Measurements from ENCODE around the gene RBM45.
"Not testable (repeated sequence)": the region's sequence is repeated elsewhere in the genome, so short reads cannot be mapped to it uniquely, and the experiment has no call there.

The RBM45 gene

GRCh38 chr2:178106053-178106452 is 6.2 kb upstream of the RBM45 start:
- DNase-seq (ENCODE audit: low read depth in 1 of 2, low spot score in 1 of 2): no peak

DNA sequence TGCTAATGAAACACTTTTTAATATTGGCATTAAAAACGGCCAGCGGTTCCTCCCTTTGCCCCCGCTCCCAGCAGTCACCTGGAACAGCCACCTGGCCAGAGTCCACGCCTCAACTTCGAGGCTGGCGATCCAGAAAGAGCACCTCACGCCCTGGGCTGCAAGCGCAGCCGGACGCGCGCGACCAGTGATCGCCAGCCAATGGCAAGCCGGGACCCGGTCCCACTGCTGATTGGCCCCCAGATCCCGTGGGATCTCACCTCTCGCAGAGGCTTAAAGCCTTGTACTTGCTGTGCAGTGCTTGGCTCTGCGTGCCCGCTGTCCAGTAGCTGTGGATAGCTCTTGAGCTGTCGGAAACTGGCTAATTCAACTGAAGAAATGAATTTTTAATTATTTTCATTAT is 4.1 kb upstream of the RBM45 start:
- DNase-seq (ENCODE audit: low read depth in 1 of 2, low spot score in 1 of 2): no peak

- DNase-seq (ENCODE audit: low read depth in 1 of 2, low spot score in 1 of 2): no peak
Measured at GRCh38 chr2:178109813-178110212, 2.4 kb upstream of the RBM45 start.

- no peak for DNase-seq (ENCODE audit: low read depth in 1 of 2, low spot score in 1 of 2)
Measured at GRCh38 chr2:178110681-178111080, 1.6 kb upstream of the RBM45 start.

- DNase-seq (ENCODE audit: low read depth in 1 of 2, low spot score in 1 of 2): no peak
Measured at GRCh38 chr2:178111743-178112142, 494 bp upstream of the RBM45 start.

- DNase-seq (ENCODE audit: low read depth in 1 of 2, low spot score in 1 of 2): no peak
Measured at GRCh38 chr2:178114462-178114861, 2.2 kb downstream of the RBM45 start.

DNA sequence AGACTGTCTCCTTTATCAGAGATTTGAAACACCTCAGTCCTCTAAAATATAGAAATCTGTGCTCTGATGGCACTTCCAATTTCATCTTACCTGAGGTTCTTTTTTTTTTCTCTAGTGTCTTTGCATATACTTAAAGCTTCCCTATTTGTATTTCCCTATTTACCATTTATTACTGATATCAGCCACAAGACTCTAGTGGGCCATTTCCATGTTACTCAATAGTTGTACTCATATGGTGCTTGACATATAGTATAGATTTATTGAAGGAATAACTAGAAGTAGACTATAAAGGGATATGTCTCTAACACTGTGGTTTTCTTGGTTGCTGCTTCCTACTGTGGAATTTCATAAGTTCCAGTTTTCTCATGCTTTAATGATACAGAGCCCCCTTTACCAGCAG is 3.0 kb downstream of the RBM45 start:
- DNase-seq (ENCODE audit: low read depth in 1 of 2, low spot score in 1 of 2): no peak

DNA sequence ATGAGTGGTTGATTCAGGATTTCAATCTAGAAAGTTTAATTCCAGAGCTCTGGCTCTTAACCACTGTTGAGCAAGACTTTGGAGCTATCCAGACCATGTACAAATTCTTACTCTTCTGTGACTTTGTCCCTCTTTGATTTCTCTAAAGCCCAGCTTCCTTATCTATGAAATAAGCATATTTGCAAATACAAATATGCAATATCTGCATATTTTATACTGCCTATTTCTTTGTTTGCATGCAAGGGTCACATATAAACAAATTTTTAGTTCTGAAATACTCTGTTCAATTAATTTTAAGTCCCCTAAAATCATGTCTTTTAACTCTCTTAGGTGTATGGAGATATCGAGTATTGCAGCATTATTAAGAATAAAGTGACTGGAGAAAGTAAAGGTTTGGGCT is 5.5 kb downstream of the RBM45 start:
- DNase-seq (ENCODE audit: low read depth in 1 of 2, low spot score in 1 of 2): no peak

- no peak for DNase-seq (ENCODE audit: low read depth in 1 of 2, low spot score in 1 of 2)
Measured at GRCh38 chr2:178119179-178119922, 7.1 kb downstream of the RBM45 start.

- no peak for DNase-seq (ENCODE audit: low read depth in 1 of 2, low spot score in 1 of 2)
Measured at GRCh38 chr2:178123163-178123562, 10.9 kb downstream of the RBM45 start.

DNA sequence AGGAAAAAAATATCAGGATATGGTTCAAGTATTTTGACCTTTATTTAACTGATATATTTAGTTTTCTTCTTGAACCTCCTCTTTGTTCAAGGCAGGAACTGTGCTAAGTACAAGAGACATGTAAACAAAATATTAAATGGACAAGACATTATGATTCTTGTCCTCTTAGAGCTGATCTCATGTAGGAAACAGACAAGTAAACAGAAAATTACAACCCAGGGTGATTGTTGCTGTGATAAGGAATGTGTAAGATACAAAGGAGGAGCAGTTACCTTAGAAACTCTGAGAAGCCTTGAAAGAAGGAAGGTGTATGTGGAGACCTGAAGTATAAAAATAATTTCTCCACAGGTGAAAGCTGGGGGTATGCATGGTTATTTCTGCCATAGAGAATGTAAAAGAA is 12.9 kb downstream of the RBM45 start:
- no peak for DNase-seq (ENCODE audit: low read depth in 1 of 2, low spot score in 1 of 2)

- no peak for DNase-seq (ENCODE audit: low read depth in 1 of 2, low spot score in 1 of 2)
Measured at GRCh38 chr2:178125862-178126261, 13.6 kb downstream of the RBM45 start.

- DNase-seq (ENCODE audit: low read depth in 1 of 2, low spot score in 1 of 2): no peak
Measured at GRCh38 chr2:178128836-178129630, 16.8 kb downstream of the RBM45 start.

DNA sequence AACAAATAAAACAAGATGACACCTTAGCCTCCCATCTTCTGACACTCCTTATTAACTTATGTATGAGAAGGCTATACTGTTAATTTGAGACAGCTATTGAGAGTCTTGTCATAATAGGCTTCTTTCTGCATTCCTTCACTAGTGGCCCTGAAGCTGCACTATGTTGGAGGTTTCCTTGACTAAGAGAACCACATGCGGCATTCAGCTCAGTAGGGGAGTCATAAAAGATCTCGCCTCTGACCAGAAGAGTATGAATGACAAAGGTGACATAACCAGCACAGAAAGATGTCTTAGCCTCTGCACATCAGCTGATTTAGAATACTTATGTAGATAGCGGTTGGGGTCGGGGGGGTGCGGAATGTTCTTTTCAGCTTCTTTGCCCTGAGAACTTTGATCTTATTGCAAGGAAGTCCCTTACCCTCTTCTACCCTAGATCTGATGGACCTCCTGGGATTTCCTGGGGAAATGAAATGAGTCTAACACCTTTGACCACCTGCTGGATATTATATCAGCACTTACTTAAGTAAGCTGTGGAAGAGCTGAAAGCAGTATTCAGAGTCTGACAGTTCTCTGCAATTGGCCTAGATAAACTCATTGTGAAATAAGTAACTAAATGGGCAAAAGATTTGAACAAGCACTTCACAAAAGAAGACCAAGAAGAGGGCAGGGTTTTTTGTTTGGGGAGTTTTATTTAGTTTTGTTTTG is 24.2 kb downstream of the RBM45 start:
- DNase-seq (ENCODE audit: low read depth in 1 of 2, low spot score in 1 of 2): no peak

GRCh38 chr2:178142274-178143065 is 30.2 kb downstream of the RBM45 start:
- DNase-seq (ENCODE audit: low read depth in 1 of 2, low spot score in 1 of 2): no peak

- DNase-seq (ENCODE audit: low read depth in 1 of 2, low spot score in 1 of 2): no peak
Measured at GRCh38 chr2:178143481-178143880, 31.2 kb downstream of the RBM45 start.

- DNase-seq (ENCODE audit: low read depth in 1 of 2, low spot score in 1 of 2): no peak
Measured at GRCh38 chr2:178152033-178152432, 39.8 kb downstream of the RBM45 start.

DNA sequence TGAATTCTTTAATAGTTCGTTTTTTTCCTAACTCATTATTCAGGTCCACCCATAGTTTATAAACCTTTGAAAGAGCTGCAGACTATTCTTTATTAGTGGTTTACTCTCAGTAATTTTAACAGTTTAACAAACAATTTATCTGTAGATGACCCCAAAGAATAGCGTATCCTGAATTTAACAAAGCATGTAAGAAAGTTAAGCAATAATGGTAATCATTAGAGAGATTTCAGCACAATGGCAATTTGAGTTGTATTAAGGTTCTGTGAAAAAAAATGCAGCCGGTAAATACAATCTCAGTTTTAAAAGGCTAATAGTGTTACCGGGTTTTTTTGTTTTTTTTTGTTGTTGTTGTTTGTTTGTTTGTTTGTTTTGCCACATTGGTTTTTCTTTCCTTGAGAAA is 40.3 kb downstream of the RBM45 start:
- DNase-seq (ENCODE audit: low read depth in 1 of 2, low spot score in 1 of 2): no peak

DNA sequence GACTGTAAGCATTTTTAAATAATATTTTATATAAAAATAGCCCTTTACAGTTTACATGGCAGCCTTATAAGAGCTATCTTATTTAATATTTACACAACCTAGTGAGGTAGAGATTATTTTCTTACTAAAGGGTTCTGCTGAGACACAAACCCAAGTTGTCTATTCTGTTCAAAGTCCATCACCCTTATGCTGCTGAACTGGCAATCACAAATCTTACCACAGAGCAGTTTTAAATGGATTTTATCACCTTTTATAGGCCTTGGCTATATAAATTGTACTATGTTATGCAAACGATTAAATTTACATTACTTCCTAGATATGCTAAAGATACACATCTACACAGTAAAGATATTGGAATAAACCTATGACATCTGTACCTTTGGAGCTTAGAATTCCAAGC is 40.7 kb downstream of the RBM45 start:
- no peak for DNase-seq (ENCODE audit: low read depth in 1 of 2, low spot score in 1 of 2)

GRCh38 chr2:178153878-178154277 is 41.6 kb downstream of the RBM45 start:
- not testable (repeated sequence) for DNase-seq (ENCODE audit: low read depth in 1 of 2, low spot score in 1 of 2)

DNA sequence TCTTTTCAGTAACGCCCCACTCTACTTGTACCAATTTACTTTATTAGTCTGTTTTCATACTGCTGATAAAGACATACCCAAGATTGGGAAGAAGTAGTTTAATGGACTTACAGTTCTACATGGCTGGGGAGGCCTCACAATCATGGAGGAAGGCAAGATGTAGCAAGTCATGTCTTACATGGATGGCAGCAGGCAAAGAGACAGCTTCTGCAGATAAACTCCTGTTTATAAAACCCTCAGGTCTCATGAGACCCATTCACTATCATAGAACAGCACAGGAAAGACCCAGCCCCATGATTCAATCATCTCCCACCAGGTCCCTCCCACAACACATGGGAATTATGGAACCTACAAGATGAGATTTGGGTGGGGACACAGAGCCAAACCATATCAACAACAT is 43.3 kb downstream of the RBM45 start:
- DNase-seq (ENCODE audit: low read depth in 1 of 2, low spot score in 1 of 2): no peak

All from stimulated activated CD4-positive, alpha-beta T cell treated with anti-CD3 and anti-CD28 coated beads, Interleukin-15, amount 100 ng/mL, for 1 hour (primary cell).